Measurements from ENCODE around the gene PLD6.
"Not testable (repeated sequence)": the region's sequence is repeated elsewhere in the genome, so short reads cannot be mapped to it uniquely, and the experiment has no call there.

PLD6 gene

GRCh38 chr17:17177176-17177575 lies 29.0 kb downstream of the PLD6 start:
- no peak for DNase-seq (ENCODE audit: low read depth in 4 of 4, low spot score in 1 of 4)

GRCh38 chr17:17176341-17176740 lies 29.8 kb downstream of the PLD6 start:
- no peak for DNase-seq (ENCODE audit: low read depth in 4 of 4, low spot score in 1 of 4)

GRCh38 chr17:17175917-17176316 lies 30.2 kb downstream of the PLD6 start:
- DNase-seq (ENCODE audit: low read depth in 4 of 4, low spot score in 1 of 4) = no peak

GRCh38 chr17:17175340-17175739 lies 30.8 kb downstream of the PLD6 start:
- no peak for DNase-seq (ENCODE audit: low read depth in 4 of 4, low spot score in 1 of 4)

GRCh38 chr17:17173921-17174320 lies 32.2 kb downstream of the PLD6 start:
- no peak for DNase-seq (ENCODE audit: low read depth in 4 of 4, low spot score in 1 of 4)

- no peak for DNase-seq (ENCODE audit: low read depth in 4 of 4, low spot score in 1 of 4)
These were observed 33.1 kb downstream of the PLD6 start for GRCh38 chr17:17172990-17173389.

GRCh38 chr17:17172001-17172939 lies 33.9 kb downstream of the PLD6 start:
- DNase-seq (ENCODE audit: low read depth in 4 of 4, low spot score in 1 of 4) = no peak

GRCh38 chr17:17171186-17171585 lies 34.9 kb downstream of the PLD6 start:
- no peak for DNase-seq (ENCODE audit: low read depth in 4 of 4, low spot score in 1 of 4)

GRCh38 chr17:17170346-17170985 lies 35.7 kb downstream of the PLD6 start:
- no peak for DNase-seq (ENCODE audit: low read depth in 4 of 4, low spot score in 1 of 4)

GRCh38 chr17:17169396-17169795 lies 36.7 kb downstream of the PLD6 start:
- no peak for DNase-seq (ENCODE audit: low read depth in 4 of 4, low spot score in 1 of 4)

- no peak for DNase-seq (ENCODE audit: low read depth in 4 of 4, low spot score in 1 of 4)
These were observed 37.7 kb downstream of the PLD6 start for GRCh38 chr17:17168401-17168800.

GRCh38 chr17:17167986-17168385 lies 38.1 kb downstream of the PLD6 start:
- no peak for DNase-seq (ENCODE audit: low read depth in 4 of 4, low spot score in 1 of 4)

GRCh38 chr17:17167356-17167755 lies 38.8 kb downstream of the PLD6 start:
- DNase-seq (ENCODE audit: low read depth in 4 of 4, low spot score in 1 of 4) = no peak

GRCh38 chr17:17166446-17166845 lies 39.7 kb downstream of the PLD6 start:
- no peak for DNase-seq (ENCODE audit: low read depth in 4 of 4, low spot score in 1 of 4)

- no peak for DNase-seq (ENCODE audit: low read depth in 4 of 4, low spot score in 1 of 4)
These were observed 40.3 kb downstream of the PLD6 start for GRCh38 chr17:17165666-17166308.

GRCh38 chr17:17164676-17165075 lies 41.5 kb downstream of the PLD6 start:
- no peak for DNase-seq (ENCODE audit: low read depth in 4 of 4, low spot score in 1 of 4)

GRCh38 chr17:17164156-17164555 lies 42.0 kb downstream of the PLD6 start:
- DNase-seq (ENCODE audit: low read depth in 4 of 4, low spot score in 1 of 4) = no peak

GRCh38 chr17:17161759-17162158 lies 44.4 kb downstream of the PLD6 start:
- no peak for DNase-seq (ENCODE audit: low read depth in 4 of 4, low spot score in 1 of 4)

- DNase-seq (ENCODE audit: low read depth in 4 of 4, low spot score in 1 of 4) = no peak
These were observed 45.0 kb downstream of the PLD6 start for GRCh38 chr17:17161121-17161520.

GRCh38 chr17:17159571-17159970 lies 46.6 kb downstream of the PLD6 start:
- no peak for DNase-seq (ENCODE audit: low read depth in 4 of 4, low spot score in 1 of 4)

GRCh38 chr17:17158506-17158905 lies 47.6 kb downstream of the PLD6 start:
- DNase-seq (ENCODE audit: low read depth in 4 of 4, low spot score in 1 of 4) = not testable (repeated sequence)

GRCh38 chr17:17157041-17157440 lies 49.1 kb downstream of the PLD6 start:
- no peak for DNase-seq (ENCODE audit: low read depth in 4 of 4, low spot score in 1 of 4)

Measured in stimulated activated CD4-positive, alpha-beta T cell treated with anti-CD3 and anti-CD28 coated beads, Interleukin-1b, Interleukin-23, amount 100 ng/mL, for 24 hours (primary cell).